PC-9 (cell line): ENCODE measurements around the gene GMEB2. TPM values are rescaled to one million over a fixed set of nuclear protein-coding genes. Genes with fewer than 3 reads are reported as not detected.

ENCODE experiments used
- BruUV-seq: library from RNA; stranded (reverse); fragments of 400-500 nt; replicated peaks from 2 replicates; lab custom pipeline; 2021; lab: Mats Ljungman, UMichigan
- CTCF ChIA-PET: fragments of 300-600 bp; sonication (Branson Sonifier 250); formaldehyde crosslinking; loops from one replicate; lab custom pipeline; 2022; ENCODE audit warnings: antibody characterized with exemption; lab: Charles Lee
- POLR2A ChIA-PET: fragments of 300-600 bp; sonication (Branson Sonifier 250); formaldehyde crosslinking; loops from one replicate; lab custom pipeline; 2022; ENCODE audit warnings: antibody characterized with exemption; ENCODE audit not compliant: unreplicated experiment; lab: Charles Lee
- DNase-seq, 2 experiments: peaks; one replicate each; pipeline versions ENCODE4 v3.0.0 to v3.0.0-alpha.2; 2015 to 2022; ENCODE audit warnings: mixed read lengths in 1 of 2
- H2AFZ ChIP-seq: fragments of 200-600 bp; sonication (generic); 2 replicates; pipeline ENCODE4 v1.8.1; 2017; ENCODE audit warnings: antibody characterized with exemption
- H3F3A ChIP-seq: fragments of 200-600 bp; sonication (generic); 2 replicates; pipeline ENCODE4 v1.8.1; 2017; ENCODE audit warnings: antibody characterized with exemption, mild to moderate bottlenecking, low read depth; ENCODE audit not compliant: insufficient read depth
- H3K27ac ChIP-seq: fragments of 200-600 bp; sonication (generic); 2 replicates; pipeline ENCODE4 v1.6.1; 2016; ENCODE audit warnings: mixed run types
- H3K27me3 ChIP-seq: fragments of 200-600 bp; sonication (generic); 2 replicates; pipeline ENCODE4 v1.6.1; 2016; ENCODE audit warnings: low read depth, mixed run types; ENCODE audit not compliant: insufficient read depth
- H3K36me3 ChIP-seq: fragments of 200-600 bp; sonication (generic); 2 replicates; pipeline ENCODE4 v1.6.1; 2016; ENCODE audit warnings: low read depth, mixed run types
- H3K4me1 ChIP-seq: fragments of 200-600 bp; sonication (generic); replicated peaks from 2 replicates; pipeline ENCODE4 v1.6.1; 2016; ENCODE audit warnings: mixed run types; ENCODE audit not compliant: insufficient read depth
- H3K4me2 ChIP-seq: fragments of 200-600 bp; sonication (generic); 2 replicates; pipeline ENCODE4 v1.6.1; 2017; ENCODE audit warnings: mixed run types
- H3K4me3 ChIP-seq: fragments of 200-600 bp; sonication (generic); 2 replicates; pipeline ENCODE4 v1.6.1; 2016; ENCODE audit warnings: mixed run types
- H3K79me2 ChIP-seq: fragments of 200-600 bp; sonication (generic); 2 replicates; pipeline ENCODE4 v1.6.1; 2017; ENCODE audit warnings: low read depth, mixed run types
- H3K9me2 ChIP-seq: fragments of 200-600 bp; sonication (generic); 2 replicates; pipeline ENCODE4 v1.8.1; 2017; ENCODE audit warnings: mild to moderate bottlenecking; ENCODE audit not compliant: insufficient read depth
- H3K9me3 ChIP-seq: fragments of 200-600 bp; sonication (generic); 2 replicates; pipeline ENCODE4 v1.8.1; 2016; ENCODE audit warnings: low read depth; ENCODE audit not compliant: insufficient read depth
- H4K20me1 ChIP-seq: fragments of 200-600 bp; sonication (generic); 2 replicates; pipeline ENCODE4 v1.8.1; 2017; ENCODE audit not compliant: insufficient read depth
- CTCF ChIP-seq: fragments of 200-600 bp; sonication (generic); conservative IDR thresholded peaks from 2 replicates; pipeline ENCODE4 v1.6.1; 2017; ENCODE audit warnings: mixed run types, antibody characterized with exemption, mild to moderate bottlenecking, moderate library complexity
- EZH2 ChIP-seq: fragments of 200-600 bp; sonication (generic); IDR thresholded peaks from 2 replicates; pipeline ENCODE4 v1.8.0; 2017; ENCODE audit warnings: antibody characterized with exemption, low read depth
- intact Hi-C: fragments of 100-400 bp; cut with micrococcal nuclease; formaldehyde crosslinking; loops from one replicate; pipeline ENCODE4 v1.10.0; 2022; ENCODE audit not compliant: unreplicated experiment
- total RNA-seq: library from RNA; stranded (reverse); gene quantifications from 2 replicates; pipeline ENCODE4 v1.2.3, GENCODE V29; 2021

Gene GMEB2
- total RNA-seq, 1 experiment from 2014 or later: 19.3 TPM

GRCh38 chr20:63568170-63568981, 58.5 kb downstream of the GMEB2 start:
- no peak overlapping the region for H2AFZ ChIP-seq
- peaks cover 4% of the 10 kb centered on the region for H3K4me1 ChIP-seq
- no peak overlapping the region for H3K27ac ChIP-seq
- intact Hi-C loops: no loop called here
- H3K79me2 ChIP-seq: peaks cover 3% of the 10 kb centered on the region; the same call in 1 of the 2 replicates
- 0 out of 2 replicates have a peak, but pooled peaks cover 3% of the 10 kb centered on the region for H4K20me1 ChIP-seq
- POLR2A ChIA-PET: interaction anchor here (0.6 kb wide), 2 partner anchors 74 to 470 kb away, joined by 3 to 5 read pairs; no protein-coding TSS in a partner anchor
- no peak for DNase-seq
- peaks cover 3% of the 10 kb centered on the region; the same call in 1 of the 2 replicates for H3F3A ChIP-seq
- H3K27me3 ChIP-seq: no peaks in the 10 kb centered on the region
- H3K4me2 ChIP-seq: no peak overlapping the region
- H3K9me2 ChIP-seq: no peaks in the 10 kb centered on the region
- H3K9me3 ChIP-seq: no peaks in the 10 kb centered on the region
- H3K4me3 ChIP-seq: no peak overlapping the region
- TF ChIP-seq EZH2: no peak
- TF ChIP-seq CTCF: no peak
- no TSS peak for BruUV-seq
- CTCF ChIA-PET: no interaction called here
- no peaks in the 10 kb centered on the region for H3K36me3 ChIP-seq

- intact Hi-C loops: no loop called here
- TF ChIP-seq CTCF: no peak
- no peak for TF ChIP-seq EZH2
- no peak overlapping the region for H3K27ac ChIP-seq
- ChIA-PET POLR2A (interaction anchor here (0.6 kb wide), 1 partner anchor 471 kb away, joined by 5 read pairs; no protein-coding TSS in a partner anchor), CTCF (no interaction called here)
- H3K9me3 ChIP-seq: no peaks in the 10 kb centered on the region
- no TSS peak for BruUV-seq
- H3K4me3 ChIP-seq: no peak overlapping the region
- H3K4me2 ChIP-seq: no peak overlapping the region
- no peaks in the 10 kb centered on the region for H4K20me1 ChIP-seq
- DNase-seq: no peak
- no peaks in the 10 kb centered on the region for H3K36me3 ChIP-seq
- no peaks in the 10 kb centered on the region for H3K27me3 ChIP-seq
- H3F3A ChIP-seq: peaks cover 3% of the 10 kb centered on the region; the same call in 1 of the 2 replicates
- no peaks in the 10 kb centered on the region for H3K4me1 ChIP-seq
- H3K79me2 ChIP-seq: no peaks in the 10 kb centered on the region
- H2AFZ ChIP-seq: no peak overlapping the region
- H3K9me2 ChIP-seq: no peaks in the 10 kb centered on the region
Observed at GRCh38 chr20:63567386-63568169, 59.3 kb downstream of the GMEB2 start.

GRCh38 chr20:63567136-63567385, 59.8 kb downstream of the GMEB2 start:
- Histone ChIP-seq H3F3A (peaks cover 3% of the 10 kb centered on the region; the same call in 1 of the 2 replicates), H3K4me3 (no peak overlapping the region), H3K9me3 (no peaks in the 10 kb centered on the region), H3K27ac (no peak overlapping the region), H3K36me3 (no peaks in the 10 kb centered on the region), H3K27me3 (no peaks in the 10 kb centered on the region), H3K9me2 (no peaks in the 10 kb centered on the region), H3K79me2 (no peaks in the 10 kb centered on the region), H4K20me1 (no peaks in the 10 kb centered on the region), H2AFZ (no peak overlapping the region), H3K4me2 (no peak overlapping the region), H3K4me1 (no peaks in the 10 kb centered on the region)
- no TSS peak for BruUV-seq
- TF ChIP-seq EZH2 (no peak), CTCF (no peak)
- ChIA-PET CTCF (interaction anchor here (0.7 kb wide), 2 partner anchors 297 to 537 kb away, joined by 4 to 6 read pairs; no protein-coding TSS in a partner anchor), POLR2A (no interaction called here)
- intact Hi-C loops: no loop called here
- DNase-seq: no peak
